Activated CD4-positive, CD25-positive, alpha-beta regulatory T cell treated with anti-CD3 and anti-CD28 coated beads, Interleukin-2, amount 50 U/mL, for 16 hours (primary cell): ENCODE results near the gene FFAR2.
"Not testable (repeated sequence)": the region's sequence is repeated elsewhere in the genome, so short reads cannot be mapped to it uniquely, and the experiment has no call there.

Experiments
- DNase-seq: peaks from one replicate; pipeline ENCODE4 v3.0.0-alpha.2; 2020; ENCODE audit warnings: low read depth, low spot score

FFAR2 gene

DNA sequence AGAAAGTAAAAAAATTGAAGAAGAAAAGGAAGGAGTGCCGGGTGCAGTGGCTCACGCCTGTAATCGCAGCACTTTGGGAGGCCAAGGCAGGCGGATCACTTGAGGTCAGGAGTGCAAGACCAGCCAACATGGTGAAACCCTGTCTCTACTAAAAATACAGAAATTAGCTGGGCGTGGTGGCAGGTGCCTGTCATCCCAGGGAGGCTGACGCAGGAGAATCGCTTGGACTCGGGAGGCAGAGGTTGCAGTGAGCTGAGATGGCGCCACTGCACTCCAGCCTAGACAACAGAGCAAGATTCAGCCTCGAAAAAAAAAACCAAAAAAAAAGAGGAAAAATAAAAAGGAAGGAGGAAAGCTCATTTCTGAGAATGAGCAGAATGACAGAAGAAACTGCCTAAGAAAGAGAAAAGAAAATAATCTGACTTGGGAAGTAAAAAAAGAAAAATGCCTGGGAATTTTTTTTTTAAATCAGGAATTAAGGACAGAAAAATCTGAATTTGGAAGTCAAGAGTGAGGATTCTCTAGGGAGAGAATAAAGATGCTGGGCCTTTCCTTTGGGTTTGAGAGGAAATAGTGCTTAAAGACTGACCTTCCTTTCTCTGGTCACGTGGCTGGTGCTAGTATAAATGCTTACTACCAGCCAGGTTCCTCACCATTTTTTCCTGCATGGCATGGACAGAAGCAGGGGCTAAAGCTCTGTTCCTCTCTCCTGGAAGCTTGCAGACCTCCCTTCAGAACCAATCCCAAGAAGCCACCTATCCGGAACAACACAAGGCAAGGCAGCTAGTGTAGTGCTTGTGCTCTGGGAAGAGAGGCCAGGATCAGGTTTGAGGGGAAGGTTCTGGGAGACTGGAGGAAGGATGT is at the start of gene FFAR2:
FFAR2 (plus strand) TSS at position 652 of the 864 bp plus-strand sequence. CDS start 1,458 bp downstream, outside the sequence.
- no peak for DNase-seq

DNA sequence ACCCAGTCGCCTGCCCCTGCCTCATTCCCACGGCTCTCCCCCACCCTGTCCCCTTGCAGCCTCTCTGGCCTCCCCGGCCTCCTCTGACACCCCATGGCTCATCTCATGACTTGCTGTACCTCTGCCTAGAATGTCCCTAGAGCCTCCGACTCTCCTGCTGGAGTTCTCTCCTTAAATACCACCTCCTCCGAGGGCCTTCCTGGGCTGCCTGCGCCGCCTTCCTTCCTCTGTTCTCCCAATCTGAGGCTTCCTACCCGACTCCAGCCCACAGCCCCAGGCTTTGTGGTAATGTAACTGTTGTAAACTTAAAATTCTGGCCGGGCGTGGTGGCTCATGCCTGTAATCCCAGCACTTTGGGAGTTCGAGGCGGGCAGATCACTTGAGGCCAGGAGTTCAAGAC is 49.5 kb upstream of the FFAR2 start:
- no peak for DNase-seq

DNA sequence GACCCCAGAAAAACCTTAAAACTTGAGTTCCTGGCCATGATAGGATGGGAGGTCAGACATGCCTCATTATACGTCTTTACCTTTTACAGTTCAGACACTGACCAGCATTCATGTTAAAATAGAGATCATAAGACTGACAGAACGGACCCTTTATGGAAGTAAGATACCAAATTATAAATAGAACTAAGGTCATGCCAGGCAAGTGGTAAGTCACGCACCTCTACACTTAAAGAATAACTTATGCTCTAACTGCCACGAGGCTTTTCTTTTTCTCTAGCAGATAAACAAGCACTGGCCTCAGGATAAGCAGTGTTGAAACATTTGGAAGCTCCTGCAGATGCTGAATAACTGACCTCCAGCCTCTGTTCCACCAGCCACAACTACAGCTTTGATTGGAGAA is 48.8 kb upstream of the FFAR2 start:
- DNase-seq: no peak

DNA sequence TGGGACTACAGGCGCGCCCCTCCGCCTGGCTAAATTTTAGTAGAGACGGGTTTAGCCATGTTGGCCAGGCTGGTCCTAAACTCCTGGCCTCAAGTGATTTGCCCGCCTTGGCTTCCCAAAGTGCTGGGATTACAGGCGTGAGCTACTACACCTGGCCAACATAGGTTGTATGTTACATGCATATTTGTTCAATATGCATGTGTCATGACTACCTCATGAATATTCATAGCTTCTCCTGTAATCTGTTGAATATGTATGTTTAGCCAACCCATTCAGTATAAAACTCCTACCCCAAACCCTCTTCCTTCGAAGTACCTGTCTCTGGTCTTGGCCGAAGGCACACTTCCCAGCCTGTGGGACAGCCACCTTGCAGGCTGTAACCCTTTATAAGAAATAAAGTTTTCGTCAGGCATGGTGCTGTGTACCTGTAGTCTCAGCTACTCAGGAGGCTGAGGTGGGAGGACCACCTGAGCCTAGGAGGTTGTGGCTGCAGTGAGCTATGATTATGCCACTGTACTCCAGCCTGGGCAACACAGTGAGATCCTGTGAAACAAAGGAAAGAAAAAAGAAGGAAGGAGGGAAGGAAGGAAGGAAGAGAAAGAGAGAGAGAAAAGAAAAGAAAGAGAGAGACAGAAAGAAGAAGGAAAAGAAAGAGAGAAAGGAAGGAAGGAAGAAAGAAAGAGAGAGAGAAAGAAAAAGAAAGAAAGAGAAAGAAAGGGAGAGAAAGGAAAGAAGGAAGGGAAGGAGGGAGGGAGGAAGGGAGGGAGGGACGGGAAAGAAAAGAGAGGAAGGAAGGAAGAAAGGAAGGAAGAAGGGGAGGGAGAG is 47.9 kb upstream of the FFAR2 start:
- no peak for DNase-seq

DNA sequence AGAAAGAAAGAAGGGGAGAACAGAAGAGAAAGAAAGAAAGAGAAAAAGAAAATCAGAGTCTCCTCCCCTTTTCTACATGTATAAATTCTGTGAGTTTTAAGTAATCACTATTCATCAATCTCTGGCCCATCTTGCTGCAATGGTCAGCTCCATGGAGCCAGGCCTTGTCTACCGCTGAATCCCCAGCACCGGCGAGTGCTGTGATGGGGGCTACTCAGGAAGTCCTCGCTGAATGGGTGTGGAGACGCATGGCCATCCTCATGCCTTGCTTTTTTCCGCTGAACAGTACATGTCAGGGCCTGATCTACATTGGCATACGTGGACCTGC is 47.3 kb upstream of the FFAR2 start:
- DNase-seq: no peak

DNA sequence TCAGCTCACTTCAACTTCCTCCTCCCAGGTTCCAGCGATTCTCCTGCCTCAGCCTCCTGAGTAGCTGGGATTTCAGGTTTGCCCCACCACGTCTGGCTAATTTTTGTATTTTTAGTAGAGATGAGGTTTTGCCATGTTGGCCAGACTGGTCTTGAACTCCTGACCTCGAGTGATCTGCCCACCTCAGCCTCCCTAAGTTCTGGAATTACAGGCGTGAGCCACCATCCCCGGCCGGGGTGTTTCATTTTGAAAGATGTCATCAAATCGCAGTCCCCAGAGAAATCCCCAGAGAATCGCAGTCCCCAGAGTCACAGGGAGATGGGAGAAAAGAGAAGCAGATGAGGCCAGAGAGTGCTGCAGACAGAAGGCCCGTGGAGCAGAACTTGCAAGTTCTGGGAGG is 46.6 kb upstream of the FFAR2 start:
- not testable (repeated sequence) for DNase-seq

DNA sequence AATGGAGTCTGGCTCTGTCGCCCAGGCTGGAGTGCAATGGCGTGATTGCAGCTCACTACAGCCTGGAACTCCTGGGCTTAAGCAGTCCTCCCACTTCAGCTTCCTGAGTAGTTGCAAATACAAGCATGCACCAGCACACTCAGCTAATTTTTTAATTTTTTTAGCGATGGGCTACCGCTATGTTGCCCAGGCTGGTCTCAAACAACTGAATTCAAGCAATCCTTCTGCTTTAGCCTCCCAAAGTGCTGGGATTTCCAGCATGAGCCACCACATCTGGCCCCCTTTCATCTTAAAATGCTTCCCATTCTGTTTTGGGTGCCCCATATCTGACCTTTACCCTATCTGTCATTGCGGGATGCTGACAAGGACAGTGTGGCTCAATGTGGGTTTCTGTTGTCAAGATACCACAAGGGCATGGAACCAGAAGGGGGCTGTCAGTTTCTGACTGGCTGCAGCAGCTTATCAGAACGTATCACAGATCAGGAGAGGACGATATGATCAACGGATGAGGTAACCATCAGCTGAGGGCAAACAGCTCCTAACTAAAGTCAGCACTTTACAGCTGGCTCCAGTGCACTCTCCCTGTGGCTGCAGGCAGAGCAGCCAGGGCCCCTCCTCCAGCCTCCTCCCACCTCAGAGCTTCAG is 44.8 kb upstream of the FFAR2 start:
- DNase-seq: no peak

DNA sequence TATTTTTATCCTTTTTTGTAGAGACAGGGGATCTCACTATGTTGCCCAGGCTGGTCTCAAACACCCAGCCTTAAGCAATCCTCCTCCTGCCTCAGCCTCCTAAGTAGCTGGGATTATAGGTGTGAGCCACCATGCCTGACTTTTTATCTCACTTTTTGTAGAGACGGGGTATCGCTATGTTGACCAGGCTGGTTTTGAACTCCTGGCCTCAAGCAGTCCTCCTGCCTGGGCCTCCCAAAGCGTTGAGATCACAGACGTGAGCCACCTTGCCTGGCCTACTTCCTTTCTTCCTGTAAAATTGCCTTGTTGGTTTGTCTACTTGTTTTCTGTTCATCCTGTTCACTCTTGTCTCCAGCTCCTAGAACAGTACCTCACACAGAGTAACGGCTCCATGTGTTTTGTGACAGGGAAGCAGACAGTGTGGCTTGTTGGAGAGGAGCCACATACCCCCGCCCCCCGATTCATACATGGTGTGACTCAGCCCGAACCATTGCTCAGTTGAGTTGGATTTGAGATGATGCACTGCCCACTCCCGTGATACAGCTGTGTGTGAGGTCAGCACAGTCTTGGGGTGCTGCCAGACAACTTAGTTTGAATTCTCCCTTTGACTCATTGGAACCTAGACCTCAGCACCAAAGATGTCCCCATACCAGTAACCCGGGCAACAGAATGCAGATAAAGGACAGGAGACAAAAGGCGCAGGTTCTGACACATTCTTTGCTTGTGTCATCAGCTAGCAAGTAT is 43.0 kb upstream of the FFAR2 start:
- no peak for DNase-seq

DNA sequence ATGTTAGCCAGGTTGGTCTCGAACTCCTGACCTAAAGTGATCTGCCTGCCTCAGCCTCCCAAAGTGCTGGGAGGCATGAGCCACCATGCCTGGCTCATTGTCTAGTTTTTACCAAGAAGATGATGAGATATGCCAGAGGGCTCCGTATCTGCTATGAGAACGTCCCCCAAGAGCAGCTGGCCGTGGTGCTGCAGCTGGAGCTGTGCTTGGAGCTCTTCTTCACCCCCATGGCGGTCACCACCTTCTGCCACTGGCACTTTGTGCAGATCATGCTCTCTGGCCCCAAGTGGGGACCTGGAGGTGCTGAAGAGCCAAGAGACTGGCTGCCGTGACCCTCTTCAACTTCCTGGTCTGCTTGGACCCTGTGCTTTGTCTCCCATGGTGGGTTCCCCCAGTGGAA is 40.4 kb upstream of the FFAR2 start:
- DNase-seq: no peak

DNA sequence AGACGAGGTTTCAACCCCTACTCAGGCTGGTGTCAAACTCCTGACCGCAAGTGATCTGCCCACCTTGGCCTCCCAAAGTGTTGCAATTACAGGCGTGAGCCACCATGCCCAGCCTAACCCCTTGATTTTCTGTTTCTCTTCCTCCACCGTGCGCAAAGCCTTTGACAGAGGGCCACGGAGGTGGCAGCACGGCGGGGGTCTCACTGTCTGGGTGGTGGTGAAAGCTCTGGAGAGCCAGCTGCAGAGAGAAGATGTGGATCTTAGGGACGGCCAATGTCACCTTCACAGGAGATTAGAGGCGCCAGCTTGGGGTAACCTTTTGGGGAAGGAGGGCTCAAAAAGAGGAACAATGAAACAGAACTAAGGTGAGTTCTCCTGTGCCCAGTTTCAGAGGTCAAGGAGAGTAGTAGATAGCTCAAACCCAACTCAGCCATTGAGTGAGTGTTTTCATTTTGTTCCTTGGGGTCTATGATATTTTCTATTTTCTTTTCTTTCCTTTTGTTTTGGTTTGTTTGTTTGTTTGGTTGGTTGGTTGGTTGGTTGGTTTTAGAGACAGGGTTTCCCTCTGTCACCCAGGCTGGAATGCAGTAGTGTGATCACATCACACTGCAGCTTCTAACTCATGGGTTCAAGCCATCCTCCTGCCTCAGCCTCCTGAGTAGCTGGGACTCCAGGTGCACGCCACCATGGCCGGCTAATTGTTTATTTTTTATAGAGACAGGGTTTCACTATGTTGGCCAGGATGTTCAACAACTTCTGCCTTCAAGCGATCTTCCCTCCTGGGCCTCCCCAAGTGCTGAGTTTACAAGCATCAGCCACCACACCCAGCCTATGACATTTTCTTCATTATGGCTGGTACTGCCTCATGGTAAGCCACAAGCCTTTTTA is 39.5 kb upstream of the FFAR2 start:
- no peak for DNase-seq

DNA sequence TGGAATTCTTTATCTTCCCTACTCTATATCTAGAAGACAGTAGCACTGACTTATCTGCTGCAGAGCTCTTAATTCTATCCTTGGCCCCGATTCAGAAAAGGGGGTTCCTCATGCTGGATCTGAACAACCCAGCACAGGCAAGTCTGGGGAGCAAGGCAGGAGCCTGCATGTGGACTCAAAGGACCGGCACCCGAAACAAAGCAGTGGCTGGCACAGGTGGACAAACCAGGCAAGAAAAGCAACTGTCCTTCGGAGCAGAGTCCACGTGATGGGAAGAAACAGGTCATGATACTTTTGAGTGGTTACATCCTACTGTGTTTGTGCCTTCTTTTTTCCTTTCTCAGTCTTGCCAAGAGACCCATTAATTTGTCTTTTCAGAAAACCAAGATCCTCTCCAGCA is 38.9 kb upstream of the FFAR2 start:
- DNase-seq: no peak

DNA sequence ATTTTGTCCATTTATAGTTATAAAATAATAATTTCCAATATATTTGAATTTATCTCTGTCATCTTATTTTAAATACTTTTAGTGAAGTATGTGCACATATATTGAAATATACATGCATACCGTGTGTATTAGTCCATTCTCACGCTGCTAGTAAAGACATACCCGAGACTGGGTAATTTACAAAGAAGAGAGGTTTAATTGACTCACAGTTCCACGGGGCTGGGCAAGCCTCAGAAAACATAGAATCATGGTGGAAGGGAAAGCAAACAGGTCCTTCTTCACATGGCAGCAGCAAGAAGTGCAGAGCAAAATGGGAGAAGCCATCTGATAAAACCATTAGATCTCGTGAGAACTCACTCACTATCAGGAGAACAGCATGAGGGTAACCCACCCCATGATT is 37.6 kb upstream of the FFAR2 start:
- no peak for DNase-seq

DNA sequence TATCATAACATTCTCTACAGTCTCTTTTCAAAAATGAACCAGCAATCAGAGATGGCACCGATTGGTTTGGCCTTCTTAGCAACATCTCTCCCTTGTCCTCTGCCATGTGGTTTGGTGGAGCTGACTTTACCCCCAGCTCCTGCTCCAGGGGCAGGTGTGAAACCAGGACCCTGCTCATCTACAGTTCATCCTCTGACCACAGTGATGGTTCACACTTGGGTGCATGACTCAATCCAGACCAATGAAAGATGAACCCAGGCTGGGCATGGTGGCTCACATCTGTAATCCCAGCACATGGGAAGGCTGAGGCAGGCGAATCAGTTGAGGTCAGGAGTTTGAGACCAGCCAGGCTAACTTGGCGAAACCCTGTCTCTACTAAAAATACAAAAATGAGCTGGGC is 33.6 kb upstream of the FFAR2 start:
- DNase-seq: no peak

DNA sequence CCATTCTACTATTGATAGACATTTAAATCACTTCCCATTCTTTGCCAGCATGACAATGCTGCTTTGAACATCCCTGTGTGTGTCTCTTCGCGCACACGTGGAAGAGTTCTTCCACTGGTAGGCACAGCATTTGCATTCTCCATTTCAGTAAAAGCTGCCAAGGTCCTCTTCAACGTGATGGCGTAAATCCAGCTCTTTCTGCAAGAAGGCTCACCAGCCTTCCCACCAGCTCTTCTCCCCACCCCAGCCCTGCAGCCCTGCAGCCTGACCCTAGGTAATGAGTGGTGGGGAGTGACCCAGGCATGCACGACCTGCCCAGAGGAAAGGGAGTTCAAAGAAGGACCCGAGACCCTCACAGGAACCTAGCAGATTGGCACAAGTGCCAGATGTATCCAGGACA is 31.7 kb upstream of the FFAR2 start:
- no peak for DNase-seq

DNA sequence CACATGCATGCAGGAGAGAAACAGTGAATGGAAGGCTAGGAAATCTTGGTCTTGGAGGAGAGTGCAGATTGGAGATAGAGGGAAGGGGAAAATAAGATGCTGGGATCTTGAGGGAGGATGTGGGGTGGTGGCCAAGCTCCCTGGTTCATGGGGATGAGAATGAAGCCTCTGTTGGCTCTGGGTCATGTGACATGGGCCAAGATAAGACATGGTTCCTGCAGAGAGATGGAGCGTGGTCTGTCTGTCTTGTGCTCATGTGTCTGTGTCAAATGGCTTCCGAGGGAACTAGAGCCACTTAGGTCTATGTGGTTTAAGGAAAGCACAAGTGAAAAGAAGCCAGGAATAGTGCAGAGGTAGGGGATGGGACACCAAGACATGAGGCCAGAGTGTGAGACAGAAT is 30.8 kb upstream of the FFAR2 start:
- DNase-seq: no peak

DNA sequence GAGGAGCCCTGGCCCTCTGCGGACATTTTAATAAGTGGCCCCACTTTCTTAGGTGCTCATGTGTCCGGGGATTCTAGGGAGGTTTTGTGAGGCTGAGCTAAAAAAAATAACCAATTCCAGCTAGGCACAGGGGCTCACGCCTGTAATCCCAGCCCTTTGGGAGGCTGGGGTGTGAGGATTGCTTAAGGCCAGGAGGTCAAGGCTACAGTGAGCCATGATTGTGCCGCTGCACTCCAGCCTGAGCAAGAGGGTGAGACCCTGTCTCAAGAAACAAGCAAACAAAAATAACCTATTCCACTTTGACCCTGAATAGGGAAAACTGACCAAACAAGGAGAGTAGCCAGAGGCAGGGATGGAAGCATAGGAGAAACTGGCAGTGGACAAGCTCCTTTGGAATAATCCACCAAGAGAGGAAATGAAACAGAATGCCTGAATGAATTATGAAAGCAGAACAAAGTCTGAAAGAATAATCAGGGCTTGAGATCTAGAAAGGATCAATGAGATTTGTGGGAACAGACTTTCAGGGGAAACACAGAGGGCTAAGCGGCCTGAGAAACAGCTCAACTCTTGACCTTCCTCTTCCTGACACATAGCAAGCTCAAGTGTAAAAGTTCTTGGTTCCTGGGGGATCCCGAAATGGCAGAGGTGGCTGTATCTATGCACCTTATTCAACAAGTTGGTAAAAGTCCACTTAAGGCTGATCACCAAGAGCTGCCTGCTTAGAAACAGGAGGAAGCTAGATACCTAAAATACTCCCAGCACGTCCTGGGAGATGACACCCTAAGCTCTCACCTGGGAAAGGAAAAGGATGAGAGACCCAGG is 30.1 kb upstream of the FFAR2 start:
- no peak for DNase-seq

DNA sequence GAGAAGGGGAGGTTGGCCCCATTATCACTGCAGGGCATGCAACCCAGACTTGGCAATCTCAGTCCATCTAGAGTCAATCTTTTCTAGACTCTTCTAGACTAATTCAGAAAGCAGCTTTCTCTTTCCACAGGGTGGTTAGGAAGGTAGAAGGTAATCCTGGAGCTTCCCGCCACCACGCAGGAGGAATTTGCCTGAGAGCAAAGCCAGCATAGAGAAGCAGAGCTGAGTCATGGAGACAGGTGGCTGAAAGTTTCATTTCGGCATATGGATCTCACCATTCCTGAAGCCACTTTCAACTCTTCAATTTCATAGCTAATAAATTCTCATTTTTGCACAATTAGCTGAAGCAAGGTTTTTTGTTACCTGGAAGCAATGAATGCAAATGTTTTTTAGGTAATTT is 29.0 kb upstream of the FFAR2 start:
- DNase-seq: no peak

DNA sequence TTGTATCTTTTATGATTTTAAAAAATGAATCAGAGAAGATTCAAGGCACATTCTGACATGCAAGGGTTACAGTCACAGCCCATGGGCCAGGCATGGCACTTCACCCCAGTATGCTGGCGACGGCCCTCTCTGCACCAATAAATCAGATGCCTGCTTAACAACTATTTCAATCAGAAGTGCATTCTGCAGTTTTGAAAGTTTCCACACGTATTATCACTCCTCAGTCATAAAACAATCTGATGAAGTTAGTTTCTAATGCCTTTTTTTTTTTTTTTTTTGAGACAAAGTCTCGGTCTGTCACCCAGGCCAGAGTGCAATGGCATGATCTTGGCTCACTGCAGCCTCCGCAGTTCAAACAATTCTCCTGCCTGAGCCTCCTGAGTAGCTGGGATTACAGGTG is 28.3 kb upstream of the FFAR2 start:
- no peak for DNase-seq

DNA sequence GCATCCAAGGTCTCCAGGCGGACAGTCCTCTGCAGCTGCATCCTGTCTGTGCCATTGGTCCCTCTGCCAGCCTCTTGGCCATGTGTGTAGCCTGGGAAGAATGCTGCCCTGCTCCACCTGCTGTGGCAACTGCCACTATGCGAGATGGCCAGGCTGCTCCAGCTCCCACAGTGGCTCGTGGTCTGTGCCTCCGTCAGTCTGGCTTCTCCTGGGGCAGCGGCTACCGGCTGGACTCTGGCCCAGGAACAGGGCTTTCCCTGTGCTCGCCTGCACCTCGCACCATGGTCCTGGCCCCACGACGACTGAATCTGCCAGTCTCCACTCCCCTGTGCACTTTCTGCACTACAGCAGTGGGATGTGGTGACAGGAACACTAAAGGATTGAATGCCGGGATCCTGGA is 26.7 kb upstream of the FFAR2 start:
- no peak for DNase-seq

DNA sequence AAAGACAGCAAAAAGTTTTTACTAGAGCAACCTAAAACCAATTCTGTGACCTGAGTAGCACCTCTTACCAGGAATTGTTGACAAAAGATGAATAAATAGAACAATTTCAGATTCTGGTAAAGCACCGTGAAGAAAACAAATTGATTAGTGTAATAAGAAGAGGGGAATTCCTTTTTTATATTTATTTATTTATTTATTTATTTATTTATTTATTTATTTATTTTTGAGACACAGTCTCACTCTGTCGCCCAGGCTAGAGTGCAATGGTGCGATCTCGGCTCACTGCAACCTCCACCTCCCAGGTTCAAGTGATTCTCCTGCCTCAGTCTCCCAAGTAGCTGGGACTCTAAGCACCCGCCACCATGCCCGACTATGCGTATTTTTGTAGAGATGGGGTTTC is 24.7 kb upstream of the FFAR2 start:
- DNase-seq: not testable (repeated sequence)
